HG02852 (cell line): ENCODE data around the gene CROCC2.

Experiments
- ATAC-seq: cut with Tn5 transposase; IDR thresholded peaks from one replicate; pipeline ENCODE4 v1.9.1; 2021; ENCODE audit warnings: mild to moderate bottlenecking, moderate library complexity; ENCODE audit not compliant: unreplicated experiment

CROCC2 gene

GRCh38 chr2:240932724-240933047 is 26.6 kb downstream of the CROCC2 start:
- no peak for ATAC-seq

- ATAC-seq: no peak
Observed at GRCh38 chr2:240933048-240933965, 27.2 kb downstream of the CROCC2 start.

DNA sequence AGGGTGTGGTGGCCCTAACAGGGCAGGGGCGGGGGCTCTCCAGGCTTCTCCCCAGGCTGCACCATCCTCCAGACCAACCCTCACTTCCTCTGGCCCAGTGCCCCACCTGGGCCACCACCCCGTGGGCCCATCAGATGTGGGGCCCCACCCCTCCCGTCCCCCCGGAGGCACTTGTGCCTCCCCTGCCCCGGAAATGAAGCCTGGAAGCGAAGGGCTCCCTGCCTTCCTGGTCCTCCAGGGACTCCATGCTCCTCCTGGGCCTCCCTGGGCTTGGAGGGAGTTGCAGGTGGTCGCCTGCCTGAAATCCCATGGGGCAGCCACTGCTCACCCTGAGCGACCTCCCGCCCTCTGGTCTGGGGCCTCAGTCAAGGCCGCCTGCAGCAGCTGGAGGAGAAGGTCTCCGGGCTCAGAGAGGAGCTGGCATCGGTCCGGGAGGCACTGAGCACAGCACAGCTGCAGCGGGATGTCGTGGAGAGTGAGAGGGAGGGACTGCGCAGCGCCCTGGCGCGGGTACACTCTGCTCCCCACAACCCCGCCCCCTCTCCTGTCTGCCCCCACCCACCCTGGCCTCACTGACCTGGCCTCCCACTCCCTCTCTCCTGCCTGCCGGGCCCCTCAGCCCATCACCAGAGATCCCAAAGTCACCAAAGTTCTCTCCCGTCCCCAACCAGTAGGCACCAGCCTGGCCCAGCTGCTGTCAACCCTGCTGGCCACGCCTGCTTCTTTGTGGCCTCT is 28.0 kb downstream of the CROCC2 start:
- no peak for ATAC-seq

GRCh38 chr2:240934701-240935102 is 28.6 kb downstream of the CROCC2 start:
- no peak for ATAC-seq

DNA sequence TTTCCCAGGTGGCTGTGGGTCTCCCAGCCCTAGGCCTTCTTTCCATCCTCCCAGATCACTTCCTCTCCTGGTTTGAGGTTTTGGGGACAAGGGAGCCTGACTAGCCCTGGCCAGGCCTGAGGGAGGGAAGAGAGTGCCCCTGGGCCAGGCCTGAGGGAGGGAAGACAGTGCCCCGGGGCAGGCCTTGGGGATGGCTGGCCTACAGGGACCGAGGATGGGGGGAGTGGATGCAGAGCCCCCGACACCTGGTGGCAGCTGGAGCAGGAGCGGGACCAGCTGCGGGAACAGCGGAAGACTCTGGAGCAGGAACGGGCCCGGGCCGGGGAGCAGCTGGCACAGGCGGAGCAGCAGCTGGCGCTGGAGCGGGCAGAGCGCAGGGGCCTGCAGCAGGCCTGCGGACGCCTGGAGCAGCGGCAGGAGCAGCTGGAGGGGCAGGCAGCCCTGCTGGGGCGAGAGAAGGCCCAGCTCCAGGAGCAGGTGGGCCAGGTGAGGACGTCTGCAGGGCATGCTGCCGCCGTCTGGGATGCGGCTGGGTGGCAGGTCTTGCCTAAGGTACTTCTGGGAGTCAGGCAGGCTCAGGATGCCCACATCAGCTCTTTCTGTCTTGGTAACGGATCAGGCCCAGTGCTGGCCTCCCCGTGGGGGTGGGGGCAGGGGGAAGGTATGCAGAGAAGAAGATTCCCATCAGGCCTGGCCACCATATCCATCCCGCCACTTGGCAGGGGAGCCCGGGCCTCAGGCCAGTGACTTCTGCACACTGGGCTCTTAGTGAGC is 29.2 kb downstream of the CROCC2 start:
- no peak for ATAC-seq

DNA sequence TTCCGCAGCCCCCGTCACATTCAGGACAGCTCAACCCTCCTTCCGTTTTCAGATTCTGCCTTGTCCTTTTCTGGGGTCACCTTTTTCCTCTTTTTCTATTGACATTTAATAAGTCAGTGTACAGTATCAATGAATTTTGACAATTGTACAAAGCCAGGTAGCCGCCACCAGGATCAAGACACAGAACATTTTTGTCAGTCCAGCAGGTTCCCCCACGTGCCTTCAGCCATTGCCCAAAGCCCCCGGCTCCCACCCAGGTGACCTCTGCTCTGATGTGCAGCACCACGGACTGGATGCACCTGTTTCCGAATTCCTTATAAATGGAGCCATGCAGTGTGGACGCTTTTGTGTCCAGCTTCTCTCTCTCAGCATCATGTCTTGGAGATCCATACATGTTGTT is 30.0 kb downstream of the CROCC2 start:
- ATAC-seq: no peak

DNA sequence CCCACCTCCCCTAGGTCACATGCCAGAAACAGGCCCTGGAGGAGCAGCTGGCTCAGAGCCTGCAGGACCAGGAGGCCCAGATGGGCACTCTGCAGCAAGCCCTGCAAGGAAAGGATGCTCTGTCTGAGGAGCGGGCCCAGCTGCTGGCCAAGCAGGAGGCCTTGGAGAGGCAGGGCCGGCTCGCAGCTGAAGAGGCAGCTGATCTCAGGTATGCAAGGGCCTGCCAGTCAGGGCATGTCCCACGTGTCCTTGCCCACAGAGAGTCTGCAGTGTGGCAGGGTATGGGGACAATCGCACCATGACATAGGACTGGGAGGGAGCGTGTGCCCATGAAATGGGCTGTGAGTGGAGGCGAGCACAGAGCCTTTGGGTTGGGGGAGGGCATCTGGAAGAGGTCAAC is 39.9 kb downstream of the CROCC2 start:
- no peak for ATAC-seq

GRCh38 chr2:240946654-240947053 is 40.5 kb downstream of the CROCC2 start:
- ATAC-seq: no peak

GRCh38 chr2:240947176-240947575 is 41.0 kb downstream of the CROCC2 start:
- no peak for ATAC-seq

GRCh38 chr2:240947607-240948006 is 41.5 kb downstream of the CROCC2 start:
- ATAC-seq: no peak

- ATAC-seq: no peak
Observed at GRCh38 chr2:240948086-240948485, 42.0 kb downstream of the CROCC2 start.

DNA sequence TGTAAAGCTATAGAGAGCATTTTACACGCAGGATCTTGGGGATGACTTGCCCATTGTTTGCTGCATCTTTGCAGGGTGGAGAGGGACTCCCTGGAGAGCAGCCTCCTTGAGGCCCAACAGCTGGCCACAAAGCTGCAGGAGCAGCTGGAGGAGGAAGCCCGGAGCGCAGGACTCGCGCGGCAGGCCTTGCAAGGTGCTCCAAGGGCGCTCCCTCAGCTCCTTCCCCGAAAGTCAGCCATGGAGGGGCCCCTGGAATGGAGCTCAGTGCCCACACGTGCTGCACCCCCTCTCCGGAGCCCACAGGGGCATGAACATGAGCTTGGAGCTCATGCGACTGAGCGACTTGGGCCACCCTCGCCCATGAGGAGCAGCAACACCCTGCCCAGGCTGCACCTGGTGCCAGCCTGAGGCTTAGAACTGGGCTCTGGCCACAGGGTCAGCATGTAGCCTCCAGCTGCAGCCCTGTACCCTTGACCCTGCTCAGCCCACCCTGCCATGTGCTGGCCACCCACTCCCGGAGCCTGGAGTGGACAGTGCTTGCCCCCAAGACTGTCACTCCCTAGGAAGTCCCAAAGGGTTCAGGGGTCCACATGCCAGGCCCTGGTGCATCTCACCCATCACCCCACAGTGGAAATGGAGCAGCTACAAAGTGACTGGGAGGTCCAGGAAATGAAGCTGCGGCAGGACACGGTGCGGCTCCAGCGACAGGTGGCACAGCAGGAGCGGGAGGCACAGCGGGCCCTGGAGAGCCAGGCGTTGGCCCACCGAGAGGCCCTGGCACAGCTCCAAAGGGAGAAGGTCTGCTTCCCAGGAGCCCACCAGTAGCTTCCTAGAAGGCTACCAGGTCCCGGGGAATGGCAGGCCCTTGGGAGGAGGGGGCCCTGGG is 43.0 kb downstream of the CROCC2 start:
- ATAC-seq: no peak

- ATAC-seq: no peak
Observed at GRCh38 chr2:240949791-240950705, 43.9 kb downstream of the CROCC2 start.

GRCh38 chr2:240951045-240951594 is 45.0 kb downstream of the CROCC2 start:
- no peak for ATAC-seq

GRCh38 chr2:240952496-240953246 is 46.5 kb downstream of the CROCC2 start:
- ATAC-seq: no peak

- no peak for ATAC-seq
Observed at GRCh38 chr2:240953426-240954410, 47.6 kb downstream of the CROCC2 start.
